ENCODE results near the gene CAPN2. TPM values are rescaled to one million over a fixed set of nuclear protein-coding genes. Genes with fewer than 3 reads are reported as not detected.

CAPN2 gene
- total RNA-seq, 2 donors from 2014 or later, result 61.4 to 72.3 TPM

DNA sequence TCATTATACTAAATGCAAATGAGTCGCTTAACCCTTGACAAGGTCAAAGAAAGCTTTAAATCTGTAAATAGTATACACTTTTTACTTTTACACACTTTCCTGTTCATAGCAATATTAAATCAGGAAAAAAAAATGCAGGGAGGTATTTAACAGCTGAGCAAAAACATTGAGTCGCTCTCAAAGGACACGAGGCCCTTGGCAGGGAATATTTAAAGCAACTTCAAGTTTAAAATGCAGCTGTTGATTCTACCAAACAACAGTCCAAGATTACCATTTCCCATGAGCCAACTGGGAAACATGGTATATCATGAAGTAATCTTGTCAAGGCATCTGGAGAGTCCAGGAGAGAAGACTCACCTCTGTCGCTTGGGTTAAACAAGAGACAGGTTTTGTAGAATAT, 62.7 kb downstream of the CAPN2 start:
- peak; percentile 42 for DNase-seq (ENCODE audit: low spot score)
- Histone ChIP-seq H3K9me3 (no peaks in the 10 kb centered on the region), H3K27me3 (no peaks in the 10 kb centered on the region), H3K4me3 (no peak overlapping the region), H3K36me3 (peaks cover 69% of the 10 kb centered on the region), H3K4me1 (peaks cover 0 to 35% of the 10 kb centered on the region in 2 donors), H3K27ac (peak overlapping the region in 1 of 2 donors; percentile 42)
- TF ChIP-seq CTCF (IDR thresholded peaks at IDR 0.05), result no peak

GRCh38 chr1:223775711-223776074, 63.4 kb downstream of the CAPN2 start:
- no peak for TF ChIP-seq CTCF (IDR thresholded peaks at IDR 0.05)
- Histone ChIP-seq H3K27ac (peak overlapping the region in 1 of 2 donors; percentile 42), H3K9me3 (no peaks in the 10 kb centered on the region), H3K27me3 (no peaks in the 10 kb centered on the region), H3K4me3 (no peak overlapping the region), H3K4me1 (peaks cover 0 to 29% of the 10 kb centered on the region in 2 donors), H3K36me3 (peaks cover 67% of the 10 kb centered on the region)
- peak; percentile 16 for DNase-seq (ENCODE audit: low spot score)

DNA sequence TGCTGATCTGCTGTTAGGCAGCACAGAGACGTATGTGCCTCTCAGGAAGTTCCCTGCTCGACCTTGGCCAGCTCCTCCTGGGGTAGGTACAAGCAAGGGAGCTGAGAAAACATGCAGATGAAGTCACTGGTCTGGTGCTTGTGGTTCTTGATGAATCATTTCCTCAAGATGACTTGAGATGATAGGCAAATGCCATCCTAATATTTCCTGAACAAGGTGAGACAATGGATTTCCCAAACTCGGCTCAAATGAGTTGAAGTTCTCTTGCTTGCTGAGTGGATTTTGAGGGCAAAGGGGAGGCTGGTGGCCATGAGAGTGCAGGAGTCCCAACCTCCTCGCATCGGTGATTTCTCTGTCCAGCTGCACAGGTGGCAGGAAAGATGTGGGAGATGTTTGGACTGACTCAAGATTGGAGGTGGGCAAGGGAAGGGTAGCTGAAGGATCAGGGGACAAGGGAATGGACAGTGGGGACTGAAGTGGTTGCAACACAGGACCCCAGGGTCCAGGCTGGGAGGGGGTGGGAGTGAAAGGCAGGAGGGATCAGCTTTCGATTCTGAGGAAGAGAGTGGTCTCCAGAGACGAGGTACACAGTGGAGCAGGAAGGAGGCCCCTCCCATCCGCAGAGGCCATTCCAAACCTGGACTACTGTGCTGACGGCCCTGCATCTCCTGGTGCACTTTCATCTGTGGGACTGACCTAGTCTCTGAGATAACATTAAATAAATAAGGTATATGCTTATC, 63.9 kb downstream of the CAPN2 start:
- Histone ChIP-seq H3K27ac (peak overlapping the region in 1 of 2 donors; percentile 42), H3K9me3 (no peaks in the 10 kb centered on the region), H3K4me3 (no peak overlapping the region), H3K4me1 (peaks cover 0 to 23% of the 10 kb centered on the region in 2 donors), H3K27me3 (no peaks in the 10 kb centered on the region), H3K36me3 (peaks cover 62% of the 10 kb centered on the region)
- TF ChIP-seq CTCF (IDR thresholded peaks at IDR 0.05), result no peak
- peak; percentile 55 for DNase-seq (ENCODE audit: low spot score)

- Histone ChIP-seq H3K27me3 (no peaks in the 10 kb centered on the region), H3K4me1 (peaks cover 0 to 16% of the 10 kb centered on the region in 2 donors), H3K9me3 (no peaks in the 10 kb centered on the region), H3K27ac (peak overlapping the region in 1 of 2 donors; percentile 42), H3K36me3 (peaks cover 58% of the 10 kb centered on the region), H3K4me3 (no peak overlapping the region)
- no peak for TF ChIP-seq CTCF (IDR thresholded peaks at IDR 0.05)
- DNase-seq (ENCODE audit: low spot score), result peak; percentile 9
Measured at GRCh38 chr1:223776826-223777454, 64.6 kb downstream of the CAPN2 start.

DNA sequence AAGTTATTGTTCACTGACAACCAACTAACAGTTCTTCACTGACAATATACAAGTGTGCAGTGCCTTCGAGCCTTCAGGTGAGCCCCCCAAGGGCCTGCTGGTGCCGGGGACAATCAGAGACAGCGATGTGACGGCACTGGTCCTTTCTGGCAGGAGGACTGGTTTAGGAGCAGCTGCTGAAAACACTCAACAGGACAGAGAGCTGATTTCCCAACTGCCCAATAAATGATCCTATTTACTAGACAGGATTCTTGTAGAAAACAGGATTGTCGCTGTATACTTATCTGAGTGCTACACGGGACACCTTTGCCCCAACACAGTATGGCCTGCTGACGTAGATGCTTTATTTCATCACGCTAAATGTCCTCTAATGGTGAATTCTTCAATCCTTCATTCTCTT, 68.0 kb downstream of the CAPN2 start:
- H3K36me3 ChIP-seq, result peaks cover 49% of the 10 kb centered on the region
- no peak overlapping the region for H3K27ac ChIP-seq
- H3K9me3 ChIP-seq, result no peaks in the 10 kb centered on the region

More for the DNA sequence above, 68.0 kb downstream of the CAPN2 start:
- no peak for DNase-seq (ENCODE audit: low spot score)
- Histone ChIP-seq H3K27me3 (no peaks in the 10 kb centered on the region), H3K4me1 (peaks cover 0 to 3% of the 10 kb centered on the region in 2 donors), H3K4me3 (no peak overlapping the region)
- no peak for TF ChIP-seq CTCF (IDR thresholded peaks at IDR 0.05)

Measured in right atrium auricular region (tissue), 2 donors.